Adrenal gland (tissue), 5 donors: ENCODE data around the gene GGPS1.

Experiments used
- CTCF ChIP-seq, 6 experiments: fragments of 450-650 bp in 4 of 6; fragments of 200-600 bp in 2 of 6; sonication (generic) in 1 of 6; IDR thresholded peaks; 1 replicate in 5 of 6; 2 replicates in 1 of 6; pipeline versions ENCODE4 v1.5.1 to v1.8.0; 2016 to 2021; ENCODE audit warnings: antibody characterized with exemption in 6 of 6, mild to moderate bottlenecking in 2 of 6, moderate library complexity in 1 of 6
- POLR2A ChIP-seq, 2 donors: fragments of 450-650 bp; IDR thresholded peaks; one replicate each; pipeline ENCODE4 v1.6.1; 2017; ENCODE audit warnings: antibody characterized with exemption in 2 of 2, mild to moderate bottlenecking in 2 of 2, moderate library complexity in 1 of 2
- donor health status: DM: no; HTN: no; CAD: no.

GRCh38 chr1:235341334-235341733, 13.0 kb downstream of the GGPS1 start:
- no peak for TF ChIP-seq CTCF (IDR thresholded peaks at IDR 0.05)
- no peak for TF ChIP-seq POLR2A (IDR thresholded peaks at IDR 0.05)
